ENCODE results near the gene TPSAB1. TPM values are rescaled to one million over a fixed set of nuclear protein-coding genes. Genes with fewer than 3 reads are reported as not detected.

The TPSAB1 gene
- total and polyA plus RNA-seq, 10 of the 15 experiments (the other 5 are each of a cell fraction or from before 2014, with no cell fraction given) = 0.06 TPM; not detected in 9

GRCh38 chr16:1200014-1200627, 40.4 kb upstream of the TPSAB1 start (continued):
- TF ChIP-seq CBX5 (IDR thresholded peaks at IDR 0.05; ENCODE audit: low read depth) (no peak), SIN3A (IDR thresholded peaks at IDR 0.05; ENCODE audit: low read depth, low read length) (no peak), ZNF217 (IDR thresholded peaks at IDR 0.05) (no peak), BCL11A (IDR thresholded peaks at IDR 0.05; ENCODE audit: low read depth, low read length) (no peak)

GRCh38 chr16:1201444-1201843, 39.1 kb upstream of the TPSAB1 start:
- CTCF ChIA-PET = no interaction called here
- ATAC-seq (no peak), DNase-seq (ENCODE audit: low read depth, low spot score) (no peak), FAIRE-seq (no peak)
- H3K4me2 ChIP-seq (ENCODE audit: control insufficient read depth, insufficient read depth) = no peak overlapping the region
- SMC1A ChIA-PET (ENCODE audit: uncharacterized antibody, unreplicated experiment) = no interaction called here
- H3K27ac ChIP-seq (ENCODE audit: control insufficient read depth, insufficient read depth) = no peak overlapping the region
- no peak overlapping the region for H3K9ac ChIP-seq (ENCODE audit: control insufficient read depth, insufficient read depth, low read length)
- H4K20me1 ChIP-seq (ENCODE audit: control insufficient read depth, insufficient read depth) = no peaks in the 10 kb centered on the region
- POLR2A ChIA-PET = no interaction called here
- no peaks in the 10 kb centered on the region for H3K79me2 ChIP-seq (ENCODE audit: control insufficient read depth, insufficient read depth, low read length)
- no peak overlapping the region for H2AFZ ChIP-seq (ENCODE audit: control insufficient read depth, low read depth, low read length)
- no peaks in the 10 kb centered on the region for H3K4me1 ChIP-seq (ENCODE audit: control insufficient read depth, insufficient read depth, low read length)
- in situ Hi-C loops (cut with MboI) = no loop called here
- no peaks in the 10 kb centered on the region; the same call in 2 of the 3 replicates for H3K9me3 ChIP-seq (replicated peaks; ENCODE audit: control insufficient read depth, insufficient read depth, low read length)
- H3K36me3 ChIP-seq (ENCODE audit: control insufficient read depth in 2 of 2, insufficient read depth in 2 of 2, low read length in 1 of 2) = no peaks in the 10 kb centered on the region
- TF ChIP-seq ZSCAN29 (IDR thresholded peaks at IDR 0.05) (no peak), GABPA (IDR thresholded peaks at IDR 0.05; ENCODE audit: low read depth) (no peak), ZNF622 (IDR thresholded peaks at IDR 0.05) (no peak), STAT3 (IDR thresholded peaks at IDR 0.05; ENCODE audit: low read depth, low read length) (no peak), EZH2 (IDR thresholded peaks at IDR 0.05; ENCODE audit: borderline replicate concordance, control insufficient read depth, low read depth, low read length) (no peak), YY1 (IDR thresholded peaks at IDR 0.05; ENCODE audit: low read depth, low read length) (no peak), BRCA1 (IDR thresholded peaks at IDR 0.05; ENCODE audit: low read depth, low read length) (no peak), CHD1 (IDR thresholded peaks at IDR 0.05; ENCODE audit: low read depth, low read length) (no peak), SMC3 (IDR thresholded peaks at IDR 0.05; ENCODE audit: borderline replicate concordance, low read length) (no peak), SUZ12 (IDR thresholded peaks at IDR 0.05; ENCODE audit: unreplicated experiment) (no peak), NFYA (IDR thresholded peaks at IDR 0.05; ENCODE audit: borderline replicate concordance, low read depth, low read length) (no peak), MTA3 (IDR thresholded peaks at IDR 0.05; ENCODE audit: borderline replicate concordance, low read length) (no peak), STAT1 (conservative IDR thresholded peaks at IDR 0.05) (no peak), ESRRA (IDR thresholded peaks at IDR 0.05; ENCODE audit: low read length) (no peak), CHD2 (IDR thresholded peaks at IDR 0.05; ENCODE audit: borderline replicate concordance, low read depth, low read length) (no peak), SIX5 (IDR thresholded peaks at IDR 0.05; ENCODE audit: low read depth, low read length, severe bottlenecking) (no peak), KAT2A (conservative IDR thresholded peaks at IDR 0.05; ENCODE audit: control insufficient read depth, low read depth, low read length) (no peak), TAF1 (IDR thresholded peaks at IDR 0.05; ENCODE audit: borderline replicate concordance, low read depth, low read length) (no peak)
- no TSS peak for BruUV-seq (replicated peaks)
- intact Hi-C loops (cut with micrococcal nuclease; ENCODE audit: unreplicated experiment) = no loop called here
- H3K27me3 ChIP-seq (replicated peaks in 1 of 2; ENCODE audit: control insufficient read depth in 2 of 2, insufficient read depth in 2 of 2, low read length in 1 of 2) = no peaks in the 10 kb centered on the region
- no peak overlapping the region for H3K4me3 ChIP-seq
- RAD21 ChIA-PET (ENCODE audit: unreplicated experiment) = no interaction called here
- WGBS (ENCODE audit: insufficient coverage, insufficient replicate concordance, low lambda C conversion rate, missing lambda C conversion rate) = 75% methylated on average over 25 of the region's 25 CpGs

Data from GM12878 (cell line).